ENCODE measurements around the gene CSMD2. TPM values are rescaled to one million over a fixed set of nuclear protein-coding genes. Genes with fewer than 3 reads are reported as not detected.

Gene CSMD2
- total RNA-seq, 6 experiments from 2014 or later, result under 0.01 to 0.19 (median 0.09) TPM; not detected in 1

DNA sequence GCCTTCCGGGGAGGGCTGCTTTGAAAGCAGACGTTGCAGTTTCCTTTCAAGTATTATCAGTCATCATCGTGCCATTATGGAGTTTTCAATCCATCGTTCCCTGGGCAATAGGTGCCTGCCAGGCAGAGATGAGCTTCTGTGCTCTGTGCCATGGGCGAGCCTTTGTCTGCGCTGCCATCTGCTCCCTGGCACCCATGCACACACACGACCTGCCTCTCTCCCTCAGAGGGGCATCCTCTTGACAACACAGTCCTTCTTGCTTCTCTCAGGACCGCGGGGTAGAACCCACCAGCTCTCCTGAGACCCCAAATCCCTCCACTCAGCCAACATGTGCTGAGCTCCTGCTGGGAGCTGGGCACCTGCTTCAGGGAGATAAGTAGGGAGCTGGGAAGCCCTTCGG is 151.9 kb downstream of the CSMD2 start:
- no peak for TF ChIP-seq POLR2A (IDR thresholded peaks at IDR 0.05)
- TF ChIP-seq, protein P1, sequence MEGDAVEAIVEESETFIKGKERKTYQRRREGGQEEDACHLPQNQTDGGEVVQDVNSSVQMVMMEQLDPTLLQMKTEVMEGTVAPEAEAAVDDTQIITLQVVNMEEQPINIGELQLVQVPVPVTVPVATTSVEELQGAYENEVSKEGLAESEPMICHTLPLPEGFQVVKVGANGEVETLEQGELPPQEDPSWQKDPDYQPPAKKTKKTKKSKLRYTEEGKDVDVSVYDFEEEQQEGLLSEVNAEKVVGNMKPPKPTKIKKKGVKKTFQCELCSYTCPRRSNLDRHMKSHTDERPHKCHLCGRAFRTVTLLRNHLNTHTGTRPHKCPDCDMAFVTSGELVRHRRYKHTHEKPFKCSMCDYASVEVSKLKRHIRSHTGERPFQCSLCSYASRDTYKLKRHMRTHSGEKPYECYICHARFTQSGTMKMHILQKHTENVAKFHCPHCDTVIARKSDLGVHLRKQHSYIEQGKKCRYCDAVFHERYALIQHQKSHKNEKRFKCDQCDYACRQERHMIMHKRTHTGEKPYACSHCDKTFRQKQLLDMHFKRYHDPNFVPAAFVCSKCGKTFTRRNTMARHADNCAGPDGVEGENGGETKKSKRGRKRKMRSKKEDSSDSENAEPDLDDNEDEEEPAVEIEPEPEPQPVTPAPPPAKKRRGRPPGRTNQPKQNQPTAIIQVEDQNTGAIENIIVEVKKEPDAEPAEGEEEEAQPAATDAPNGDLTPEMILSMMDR (IDR thresholded peaks at IDR 0.05), result no peak
- intact Hi-C loops (cut with DNase I), result loop anchor here in 1 of 2 donors (5.0 kb wide), 1 partner anchor 276 kb away; no protein-coding TSS in a partner anchor

DNA sequence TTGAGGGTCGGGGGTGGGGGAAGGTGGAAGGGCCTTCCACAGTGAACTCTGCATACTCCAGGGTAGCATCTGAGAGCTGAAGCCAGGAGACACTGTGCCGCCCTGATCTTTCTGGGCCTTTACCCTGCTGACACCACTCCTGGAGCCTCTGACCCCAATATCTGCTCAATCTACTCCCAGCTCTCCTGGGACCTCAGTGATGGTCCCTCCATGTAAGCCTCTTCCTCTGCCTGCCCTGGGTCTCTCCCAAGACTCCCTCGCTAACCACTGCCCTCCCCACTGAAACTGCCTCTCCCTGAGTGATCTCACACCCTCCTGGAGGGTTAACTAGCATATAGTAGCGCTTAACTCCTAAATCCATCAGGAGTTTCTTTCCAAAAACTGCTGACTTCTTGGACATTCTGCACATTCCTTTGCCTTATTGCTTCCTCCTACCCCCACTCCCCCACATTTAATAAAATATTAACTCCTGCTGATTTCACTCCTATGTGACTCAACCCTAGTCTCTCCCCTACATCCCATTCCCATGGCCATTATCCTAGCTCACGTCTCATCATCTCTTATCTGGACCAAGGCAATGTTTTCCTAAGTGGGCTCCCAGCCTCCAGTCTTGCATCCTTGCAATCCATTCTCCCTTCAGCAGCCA is 155.6 kb downstream of the CSMD2 start:
- no peaks in the 10 kb centered on the region for H3K27me3 ChIP-seq
- no peaks in the 10 kb centered on the region for H3K36me3 ChIP-seq
- WGBS (ENCODE audit: insufficient coverage, low coverage, low lambda C conversion rate, missing lambda C conversion rate), result 75% methylated on average over 4 of the region's 5 CpGs
- no peak for ATAC-seq
- no peak overlapping the region for H3K4me3 ChIP-seq
- no peaks in the 10 kb centered on the region for H3K4me1 ChIP-seq
- DNase-seq, result no peak
- TF ChIP-seq POLR2A (IDR thresholded peaks at IDR 0.05), result no peak
- TF ChIP-seq, protein P1 (IDR thresholded peaks at IDR 0.05), result no peak
- intact Hi-C loops (cut with DNase I), result no loop called here
- no peak overlapping the region for H3K27ac ChIP-seq
- no peaks in the 10 kb centered on the region for H3K9me3 ChIP-seq

More for the DNA sequence above, 151.9 kb downstream of the CSMD2 start:
- 57% methylated on average over 7 of the region's 10 CpGs for WGBS (ENCODE audit: insufficient coverage, low coverage, low lambda C conversion rate, missing lambda C conversion rate)
- Histone ChIP-seq H3K4me1 (no peaks in the 10 kb centered on the region), H3K36me3 (no peaks in the 10 kb centered on the region), H3K4me3 (no peak overlapping the region), H3K27ac (no peak overlapping the region), H3K27me3 (no peaks in the 10 kb centered on the region), H3K9me3 (no peaks in the 10 kb centered on the region)
- DNase-seq (no peak), ATAC-seq (no peak)

DNA sequence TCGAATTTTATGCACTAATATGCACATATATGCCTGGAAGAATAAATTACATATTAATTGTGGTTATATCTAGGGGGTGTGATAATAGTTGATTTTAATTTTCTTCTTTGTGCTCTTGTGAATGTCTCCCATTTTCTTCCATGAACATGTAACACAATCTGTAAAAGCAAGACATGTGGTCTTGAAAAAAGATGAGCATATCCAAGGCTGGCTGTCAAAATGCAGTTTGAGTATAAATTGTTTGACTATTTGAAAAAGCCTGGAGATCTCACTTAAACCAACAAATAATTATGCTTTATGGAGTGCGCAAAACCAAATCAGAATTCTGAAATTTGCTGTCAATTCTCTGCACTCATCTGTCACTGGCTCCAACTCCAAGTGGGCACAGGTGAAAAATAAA is 157.3 kb downstream of the CSMD2 start:
- 38% methylated on average over 2 of the region's 2 CpGs for WGBS (ENCODE audit: insufficient coverage, low coverage, low lambda C conversion rate, missing lambda C conversion rate)
- Histone ChIP-seq H3K9me3 (no peaks in the 10 kb centered on the region), H3K27ac (no peak overlapping the region), H3K27me3 (no peaks in the 10 kb centered on the region), H3K36me3 (no peaks in the 10 kb centered on the region), H3K4me3 (no peak overlapping the region), H3K4me1 (no peaks in the 10 kb centered on the region)
- no peak for ATAC-seq
- DNase-seq, result no peak
- intact Hi-C loops (cut with DNase I), result no loop called here
- no peak for TF ChIP-seq POLR2A (IDR thresholded peaks at IDR 0.05)
- TF ChIP-seq, protein P1 (IDR thresholded peaks at IDR 0.05), result no peak

DNA sequence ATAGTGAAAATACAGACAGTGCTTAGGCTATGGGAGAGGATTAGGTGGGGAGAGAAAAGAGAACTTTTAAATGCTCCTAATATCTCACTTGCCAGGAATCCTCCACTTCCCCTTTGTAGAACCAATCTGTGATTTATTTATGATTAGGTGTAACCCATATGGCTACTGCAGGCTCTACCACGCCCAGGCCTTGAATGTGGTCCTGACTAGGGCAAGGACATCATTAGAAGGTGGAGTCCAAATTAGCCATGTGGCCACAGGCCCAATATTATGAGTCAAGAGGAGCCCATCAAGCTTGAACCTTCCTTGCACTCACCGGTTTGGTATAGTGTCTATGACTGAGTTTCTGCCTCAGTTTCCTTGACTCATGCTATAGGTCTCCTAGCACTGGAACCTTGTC is 159.7 kb downstream of the CSMD2 start:
- H3K9me3 ChIP-seq, result no peaks in the 10 kb centered on the region
- H3K4me1 ChIP-seq, result no peaks in the 10 kb centered on the region
- no peak for TF ChIP-seq POLR2A (IDR thresholded peaks at IDR 0.05)
- TF ChIP-seq, protein P1 (IDR thresholded peaks at IDR 0.05), result no peak
- no peaks in the 10 kb centered on the region for H3K27me3 ChIP-seq
- H3K36me3 ChIP-seq, result no peaks in the 10 kb centered on the region
- ATAC-seq (no peak), DNase-seq (no peak)
- H3K27ac ChIP-seq, result no peak overlapping the region
- intact Hi-C loops (cut with DNase I), result no loop called here
- 100% methylated on average over 2 of the region's 2 CpGs for WGBS (ENCODE audit: insufficient coverage, low coverage, low lambda C conversion rate, missing lambda C conversion rate)
- no peak overlapping the region for H3K4me3 ChIP-seq
